Breast epithelium (tissue), 4 donors: ENCODE measurements around the gene TRIOBP. TPM values are rescaled to one million over a fixed set of nuclear protein-coding genes. Genes with fewer than 3 reads are reported as not detected.
A peak's percentile ranks its signal among the peaks of the same experiment; 100 is the strongest.

ENCODE experiments used
- DNase-seq, 2 donors: peaks; one replicate each; pipeline ENCODE4 v3.0.0-alpha.2; 2019; ENCODE audit warnings: low spot score in 2 of 2
- H3K27ac ChIP-seq, 2 donors: fragments of 200-600 bp; sonication (generic) in 1 of 2; one replicate each; pipeline ENCODE4 v1.5.1; 2016 to 2019; ENCODE audit warnings: mild to moderate bottlenecking in 1 of 2
- H3K27me3 ChIP-seq, 2 donors: fragments of 200-600 bp; sonication (generic) in 1 of 2; one replicate each; pipeline versions ENCODE4 v1.5.1 to v1.6.0; 2017 to 2019; ENCODE audit warnings: control low read depth in 1 of 2, mild to moderate bottlenecking in 1 of 2
- H3K36me3 ChIP-seq: fragments of 200-600 bp; one replicate; pipeline ENCODE4 v1.5.1; 2019
- H3K4me1 ChIP-seq, 2 donors: fragments of 200-600 bp; sonication (generic); one replicate each; pipeline ENCODE4 v1.5.1; 2016 to 2019; ENCODE audit warnings: control low read depth in 1 of 2
- H3K4me3 ChIP-seq, 3 donors: fragments of 200-600 bp; sonication (generic); 1 replicate in 2 of 3; 2 replicates in 1 of 3; pipeline ENCODE4 v1.5.1; 2016 to 2019; ENCODE audit warnings: mild to moderate bottlenecking in 3 of 3, moderate library complexity in 2 of 3
- H3K9me3 ChIP-seq, 2 donors: fragments of 200-600 bp; sonication (generic) in 1 of 2; one replicate each; pipeline ENCODE4 v1.5.1; 2016 to 2019; ENCODE audit warnings: control low read depth in 1 of 2
- CTCF ChIP-seq, 3 donors: fragments of 450-650 bp; IDR thresholded peaks; one replicate each; pipeline ENCODE4 v1.5.1; 2016 to 2017; ENCODE audit warnings: antibody characterized with exemption in 3 of 3, mild to moderate bottlenecking in 3 of 3, moderate library complexity in 3 of 3
- POLR2A ChIP-seq: fragments of 450-650 bp; IDR thresholded peaks from one replicate; pipeline ENCODE4 v1.6.1; 2016; ENCODE audit warnings: antibody characterized with exemption, mild to moderate bottlenecking, moderate library complexity
- POLR2AphosphoS5 ChIP-seq, 3 donors: sonication (generic); formaldehyde crosslinking; IDR thresholded peaks; one replicate each; pipeline ENCODE4 v1.6.1; 2017; ENCODE audit warnings: antibody characterized with exemption in 3 of 3
- intact Hi-C: fragments of 100-400 bp; cut with DNase I; formaldehyde crosslinking; loops from one replicate; pipeline ENCODE4 v1.15.1; 2023; ENCODE audit warnings: low total_unique reads
- total RNA-seq, 3 donors: library from RNA; depleted of rRNA; stranded (reverse); fragments of >200 nt; gene quantifications; one replicate each; pipeline ENCODE4 v1.1.0, GENCODE V29; 2016

TRIOBP gene
- total RNA-seq, 3 donors from 2014 or later = 78.3 to 95.0 (median 88.3) TPM

GRCh38 chr22:37672206-37672919, 24.5 kb upstream of the TRIOBP start:
- Histone ChIP-seq H3K27me3 (no peaks in the 10 kb centered on the region), H3K4me3 (no peak overlapping the region), H3K9me3 (no peaks in the 10 kb centered on the region), H3K36me3 (no peaks in the 10 kb centered on the region), H3K27ac (peak overlapping the region; percentile 48 to 93), H3K4me1 (peaks cover 0 to 18% of the 10 kb centered on the region in 2 donors)
- DNase-seq = no peak
- intact Hi-C loops = no loop called here
- TF ChIP-seq CTCF (IDR thresholded peaks at IDR 0.05) (no peak), POLR2AphosphoS5 (IDR thresholded peaks at IDR 0.05) (no peak), POLR2A (no peak)

- peaks cover 0 to 24% of the 10 kb centered on the region in 2 donors for H3K4me1 ChIP-seq
- peak overlapping the region; percentile 48 to 93 for H3K27ac ChIP-seq
- H3K4me3 ChIP-seq = no peak overlapping the region
- no peaks in the 10 kb centered on the region for H3K27me3 ChIP-seq
- intact Hi-C loops = no loop called here
- DNase-seq = no peak
- TF ChIP-seq POLR2A = no peak
- no peak for TF ChIP-seq CTCF (IDR thresholded peaks at IDR 0.05)
- no peak for TF ChIP-seq POLR2AphosphoS5 (IDR thresholded peaks at IDR 0.05)
- H3K36me3 ChIP-seq = no peaks in the 10 kb centered on the region
- H3K9me3 ChIP-seq = no peaks in the 10 kb centered on the region
These were observed 23.9 kb upstream of the TRIOBP start for GRCh38 chr22:37672920-37673455.

- Histone ChIP-seq H3K9me3 (no peaks in the 10 kb centered on the region), H3K4me1 (peaks cover 0 to 27% of the 10 kb centered on the region in 2 donors), H3K27me3 (no peaks in the 10 kb centered on the region), H3K27ac (peak overlapping the region; percentile 93 to 95), H3K4me3 (no peak overlapping the region), H3K36me3 (no peaks in the 10 kb centered on the region)
- intact Hi-C loops = no loop called here
- TF ChIP-seq CTCF (IDR thresholded peaks at IDR 0.05) (no peak), POLR2A (no peak), POLR2AphosphoS5 (IDR thresholded peaks at IDR 0.05) (no peak)
- no peak for DNase-seq
These were observed 22.6 kb upstream of the TRIOBP start for GRCh38 chr22:37674248-37674647.

GRCh38 chr22:37674951-37675929, 21.6 kb upstream of the TRIOBP start, which contains the start of gene LGALS1:
TSS of gene LGALS1 (plus strand) at chr22:37675636. CDS start at chr22:37675703, 67 bp downstream.
- DNase-seq = peak; percentile 88 to 96
- TF ChIP-seq POLR2AphosphoS5 (IDR thresholded peaks at IDR 0.05) (peak; percentile 52 to 65 (median 60)), CTCF (IDR thresholded peaks at IDR 0.05) (no peak)
- no peaks in the 10 kb centered on the region for H3K27me3 ChIP-seq
- H3K36me3 ChIP-seq = no peaks in the 10 kb centered on the region
- no peaks in the 10 kb centered on the region for H3K9me3 ChIP-seq
- peak within 1 kb of the TSS; percentile 53 to 80 (median 67) for H3K4me3 ChIP-seq
- H3K27ac ChIP-seq = peak within 1 kb of the TSS; percentile 93 to 95
- H3K4me1 ChIP-seq = peaks cover 0 to 27% of the 10 kb centered on the region in 2 donors
- intact Hi-C loops = no loop called here
